ENCODE data around the gene MINK1. TPM values are rescaled to one million over a fixed set of nuclear protein-coding genes. Genes with fewer than 3 reads are reported as not detected.

Gene MINK1
- total and polyA plus RNA-seq, 2 donors from 2014 or later: 21.2 to 118 TPM

- TF ChIP-seq, protein P1, sequence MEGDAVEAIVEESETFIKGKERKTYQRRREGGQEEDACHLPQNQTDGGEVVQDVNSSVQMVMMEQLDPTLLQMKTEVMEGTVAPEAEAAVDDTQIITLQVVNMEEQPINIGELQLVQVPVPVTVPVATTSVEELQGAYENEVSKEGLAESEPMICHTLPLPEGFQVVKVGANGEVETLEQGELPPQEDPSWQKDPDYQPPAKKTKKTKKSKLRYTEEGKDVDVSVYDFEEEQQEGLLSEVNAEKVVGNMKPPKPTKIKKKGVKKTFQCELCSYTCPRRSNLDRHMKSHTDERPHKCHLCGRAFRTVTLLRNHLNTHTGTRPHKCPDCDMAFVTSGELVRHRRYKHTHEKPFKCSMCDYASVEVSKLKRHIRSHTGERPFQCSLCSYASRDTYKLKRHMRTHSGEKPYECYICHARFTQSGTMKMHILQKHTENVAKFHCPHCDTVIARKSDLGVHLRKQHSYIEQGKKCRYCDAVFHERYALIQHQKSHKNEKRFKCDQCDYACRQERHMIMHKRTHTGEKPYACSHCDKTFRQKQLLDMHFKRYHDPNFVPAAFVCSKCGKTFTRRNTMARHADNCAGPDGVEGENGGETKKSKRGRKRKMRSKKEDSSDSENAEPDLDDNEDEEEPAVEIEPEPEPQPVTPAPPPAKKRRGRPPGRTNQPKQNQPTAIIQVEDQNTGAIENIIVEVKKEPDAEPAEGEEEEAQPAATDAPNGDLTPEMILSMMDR (IDR thresholded peaks at IDR 0.05; ENCODE audit: borderline replicate concordance, extremely low read depth, insufficient read depth): no peak
- Histone ChIP-seq H3K36me3 (ENCODE audit: control insufficient read depth in 2 of 3, insufficient read depth in 3 of 3, low read length in 3 of 3) (no peaks in the 10 kb centered on the region), H3K27ac (ENCODE audit: low read depth in 2 of 2, low read length in 2 of 2) (peak overlapping the region; percentile 92 to 93), H3K4me3 (ENCODE audit: low read length in 3 of 3) (peak overlapping the region; percentile 54 to 83 (median 57)), H3K4me1 (ENCODE audit: control insufficient read depth in 2 of 3, insufficient read depth in 2 of 3, low read depth in 1 of 3, low read length in 3 of 3) (peaks cover 0 to 25% (median 12%) of the 10 kb centered on the region in 3 donors), H3K27me3 (ENCODE audit: control insufficient read depth, insufficient read depth, low read length) (peaks cover 11% of the 10 kb centered on the region), H3K9me3 (ENCODE audit: control insufficient read depth in 2 of 3, insufficient read depth in 1 of 3, low read length in 3 of 3) (no peaks in the 10 kb centered on the region), H3K9ac (ENCODE audit: low read length in 3 of 3) (peak overlapping the region in 2 of 3 donors; percentile 73 to 80)
- intact Hi-C loops (cut with DNase I): loop anchor here (5.0 kb wide), 1 partner anchor 93 kb away; no protein-coding TSS in a partner anchor
- no peak for DNase-seq
- FAIRE-seq: no peak
These were observed 43.5 kb upstream of the MINK1 start for GRCh38 chr17:4789701-4789950.

DNA sequence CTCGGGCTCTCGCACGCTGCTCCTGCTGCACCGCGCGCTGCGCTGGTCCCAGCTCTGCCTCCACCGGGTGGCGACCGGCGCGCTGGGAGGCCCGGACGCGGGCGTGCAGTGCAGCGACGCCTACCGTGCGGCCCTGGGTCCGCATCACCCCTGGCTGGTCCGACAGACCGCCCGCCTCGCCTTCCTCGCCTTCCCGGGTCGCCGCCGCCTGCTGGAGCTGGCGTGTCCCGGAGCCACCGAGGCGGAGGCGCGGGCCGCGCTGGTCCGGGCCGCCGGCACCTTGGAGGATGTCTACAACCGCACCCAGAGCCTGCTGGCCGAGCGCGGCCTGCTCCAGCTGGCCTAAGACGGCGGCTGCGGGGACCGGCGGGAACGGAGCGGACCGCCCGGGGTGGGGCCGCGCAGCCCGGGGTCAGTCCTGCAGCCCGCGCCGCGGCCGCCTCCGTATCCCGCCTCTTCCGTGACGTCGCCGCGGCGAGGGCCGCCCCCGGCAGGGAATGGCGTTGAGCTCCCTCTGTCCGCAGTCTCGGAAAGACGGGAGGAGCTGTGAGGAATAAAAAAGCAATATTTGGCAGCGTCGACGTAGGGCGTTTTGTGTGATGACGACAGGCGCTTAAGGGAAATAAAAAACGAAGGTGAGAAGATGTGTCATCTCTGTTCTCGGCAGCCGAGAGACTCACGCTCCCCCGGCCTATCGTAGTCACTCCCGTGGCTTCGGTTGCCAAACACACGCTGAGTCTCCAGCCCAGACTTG, 43.0 kb upstream of the MINK1 start:
- peak; percentile 86 to 95 (median 90) for DNase-seq
- Histone ChIP-seq H3K36me3 (ENCODE audit: control insufficient read depth in 2 of 3, insufficient read depth in 3 of 3, low read length in 3 of 3) (no peaks in the 10 kb centered on the region), H3K9me3 (ENCODE audit: control insufficient read depth in 2 of 3, insufficient read depth in 1 of 3, low read length in 3 of 3) (no peaks in the 10 kb centered on the region), H3K27ac (ENCODE audit: low read depth in 2 of 2, low read length in 2 of 2) (peak overlapping the region; percentile 92 to 93), H3K9ac (ENCODE audit: low read length in 3 of 3) (peak overlapping the region; percentile 73 to 82 (median 80)), H3K27me3 (ENCODE audit: control insufficient read depth, insufficient read depth, low read length) (peaks cover 8% of the 10 kb centered on the region), H3K4me1 (ENCODE audit: control insufficient read depth in 2 of 3, insufficient read depth in 2 of 3, low read depth in 1 of 3, low read length in 3 of 3) (peaks cover 0 to 25% (median 12%) of the 10 kb centered on the region in 3 donors), H3K4me3 (ENCODE audit: low read length in 3 of 3) (peak overlapping the region; percentile 83 to 92 (median 86))
- intact Hi-C loops (cut with DNase I): loop anchor here (5.0 kb wide), 1 partner anchor 92 kb away; no protein-coding TSS in a partner anchor
- FAIRE-seq: no peak
- TF ChIP-seq, protein P1 (IDR thresholded peaks at IDR 0.05; ENCODE audit: borderline replicate concordance, extremely low read depth, insufficient read depth): peak; percentile 54

GRCh38 chr17:4790705-4791088, 42.4 kb upstream of the MINK1 start:
- H3K9me3 ChIP-seq (ENCODE audit: control insufficient read depth in 2 of 3, insufficient read depth in 1 of 3, low read length in 3 of 3): no peaks in the 10 kb centered on the region
- peaks cover 0 to 20% (median 12%) of the 10 kb centered on the region in 3 donors for H3K4me1 ChIP-seq (ENCODE audit: control insufficient read depth in 2 of 3, insufficient read depth in 2 of 3, low read depth in 1 of 3, low read length in 3 of 3)
- H3K36me3 ChIP-seq (ENCODE audit: control insufficient read depth in 2 of 3, insufficient read depth in 3 of 3, low read length in 3 of 3): no peaks in the 10 kb centered on the region
- intact Hi-C loops (cut with DNase I): no loop called here
- DNase-seq: no peak
- no peak for FAIRE-seq
- peak overlapping the region; percentile 92 to 93 for H3K27ac ChIP-seq (ENCODE audit: low read depth in 2 of 2, low read length in 2 of 2)
- peak overlapping the region; percentile 64 to 82 (median 80) for H3K9ac ChIP-seq (ENCODE audit: low read length in 3 of 3)
- peak overlapping the region; percentile 83 to 92 (median 86) for H3K4me3 ChIP-seq (ENCODE audit: low read length in 3 of 3)
- TF ChIP-seq, protein P1 (IDR thresholded peaks at IDR 0.05; ENCODE audit: borderline replicate concordance, extremely low read depth, insufficient read depth): no peak
- peaks cover 5% of the 10 kb centered on the region for H3K27me3 ChIP-seq (ENCODE audit: control insufficient read depth, insufficient read depth, low read length)
